HEK293T (cell line): ENCODE results near the gene ZNF219.

Source experiments
- CTCF ChIA-PET: fragments of 350-600 bp; formaldehyde crosslinking; extraction: SDS; loops from one replicate; lab custom pipeline; 2021; ENCODE audit warnings: antibody characterized with exemption, inconsistent platforms; lab: Yijun Ruan, JAX
- POLR2A ChIA-PET: fragments of 350-600 bp; formaldehyde crosslinking; extraction: SDS; loops from one replicate; lab custom pipeline; 2020; ENCODE audit warnings: antibody characterized with exemption, inconsistent platforms; lab: Yijun Ruan, JAX
- DNase-seq: peaks from one replicate; pipeline ENCODE4 v3.0.0; 2012; ENCODE audit warnings: mixed read lengths; ENCODE audit errors: extremely low spot score
- ARNT ChIP-seq: fragments of 450-650 bp; IDR thresholded peaks from 2 replicates; pipeline ENCODE4 v1.6.1; 2017; ENCODE audit warnings: mild to moderate bottlenecking
- BHLHE40 ChIP-seq: fragments of 450-650 bp; IDR thresholded peaks from 2 replicates; pipeline ENCODE4 v1.6.1; 2016; ENCODE audit warnings: mild to moderate bottlenecking, moderate library complexity, borderline replicate concordance
- CTBP1 ChIP-seq: fragments of 450-650 bp; IDR thresholded peaks from 2 replicates; pipeline ENCODE4 v1.6.1; 2016; ENCODE audit warnings: borderline replicate concordance
- ELF4 ChIP-seq: fragments of 450-650 bp; IDR thresholded peaks from 2 replicates; pipeline ENCODE4 v1.6.1; 2017; ENCODE audit warnings: antibody characterized with exemption
- FOXA1 ChIP-seq: fragments of 450-650 bp; IDR thresholded peaks from 2 replicates; pipeline ENCODE4 v1.6.1; 2016; ENCODE audit warnings: mild to moderate bottlenecking
- FOXK2 ChIP-seq: fragments of 450-650 bp; IDR thresholded peaks from 2 replicates; pipeline ENCODE4 v1.6.1; 2016; ENCODE audit warnings: mild to moderate bottlenecking
- FOXM1 ChIP-seq: fragments of 450-650 bp; IDR thresholded peaks from 2 replicates; pipeline ENCODE4 v1.6.1; 2017; ENCODE audit warnings: mild to moderate bottlenecking, borderline replicate concordance
- HDGF ChIP-seq: fragments of 450-650 bp; IDR thresholded peaks from 2 replicates; pipeline ENCODE4 v1.6.1; 2017; ENCODE audit warnings: antibody characterized with exemption, borderline replicate concordance
- L3MBTL2 ChIP-seq: fragments of 450-650 bp; conservative IDR thresholded peaks from 2 replicates; pipeline ENCODE4 v1.6.1; 2016; ENCODE audit warnings: mild to moderate bottlenecking
- LEF1 ChIP-seq: fragments of 450-650 bp; IDR thresholded peaks from 2 replicates; pipeline ENCODE4 v1.6.1; 2017; ENCODE audit warnings: mild to moderate bottlenecking, borderline replicate concordance
- NFRKB ChIP-seq: fragments of 450-650 bp; IDR thresholded peaks from 2 replicates; pipeline ENCODE4 v1.6.1; 2016; ENCODE audit warnings: mild to moderate bottlenecking, moderate library complexity
- PKNOX1 ChIP-seq: fragments of 450-650 bp; IDR thresholded peaks from 2 replicates; pipeline ENCODE4 v1.6.1; 2016
- SP1 ChIP-seq: fragments of 450-650 bp; IDR thresholded peaks from 2 replicates; pipeline ENCODE4 v1.6.1; 2017
- SUZ12 ChIP-seq: fragments of 450-650 bp; IDR thresholded peaks from 2 replicates; pipeline ENCODE4 v1.6.1; 2016; ENCODE audit warnings: mild to moderate bottlenecking
- TARDBP ChIP-seq: fragments of 450-650 bp; IDR thresholded peaks from 2 replicates; pipeline ENCODE4 v1.6.1; 2016
- ZNF384 ChIP-seq: fragments of 450-650 bp; IDR thresholded peaks from 2 replicates; pipeline ENCODE4 v1.6.1; 2016

The ZNF219 gene

GRCh38 chr14:21098076-21098891 is at the start of gene ZNF219:
ZNF219 (minus strand) TSS chr14:21098655; CDS start chr14:21093591, 5,064 bp downstream.
- POLR2A ChIA-PET: interaction anchor here (0.5 to 3.7 kb wide), 2 partner anchors 27 to 141 kb away, joined by 3 to 33 read pairs; partner anchors contain the start of gene ARHGEF40
- no peak for DNase-seq
- CTCF ChIA-PET: interaction anchor here (6.2 to 6.8 kb wide), 2 partner anchors 6 to 31 kb away, joined by 58 to 68 read pairs; no protein-coding TSS in a partner anchor
- TF ChIP-seq TARDBP (no peak), SUZ12 (no peak), L3MBTL2 (no peak), BHLHE40 (no peak), LEF1 (no peak), ZNF384 (no peak), FOXA1 (no peak)

DNA sequence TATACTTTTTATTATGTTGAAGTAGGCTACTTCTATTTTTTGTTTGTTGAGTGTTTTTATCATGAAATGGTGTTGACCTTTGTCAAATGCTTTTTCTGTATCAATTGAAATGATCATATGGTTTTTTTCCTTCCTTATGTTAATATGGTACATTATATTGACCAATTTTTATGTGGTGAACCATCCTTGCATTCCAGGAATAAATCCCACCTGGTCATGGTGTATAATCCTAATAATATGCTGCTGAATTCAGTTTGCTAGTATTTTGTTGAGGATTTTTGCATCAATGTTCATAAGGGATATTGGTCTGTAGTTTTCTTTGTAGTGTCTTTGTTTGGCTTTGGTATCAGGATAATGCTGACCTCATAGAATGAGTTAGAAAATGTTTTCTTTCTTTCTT is 47.0 kb upstream of the ZNF219 start:
- no peak for TF ChIP-seq NFRKB
- no peak for TF ChIP-seq SP1
- TF ChIP-seq SUZ12: no peak
- TF ChIP-seq TARDBP: no peak
- no peak for DNase-seq
- CTCF ChIA-PET: no interaction called here
- POLR2A ChIA-PET: no interaction called here

GRCh38 chr14:21142357-21142756 is 43.9 kb upstream of the ZNF219 start:
- ChIA-PET POLR2A (no interaction called here), CTCF (interaction anchor here (0.8 kb wide), 1 partner anchor 47 kb away, joined by 4 read pairs; no protein-coding TSS in a partner anchor)
- TF ChIP-seq FOXM1 (no peak), L3MBTL2 (no peak), SP1 (no peak), ARNT (no peak), FOXK2 (no peak), PKNOX1 (no peak), ELF4 (no peak), LEF1 (no peak), CTBP1 (no peak), TARDBP (no peak), NFRKB (no peak), HDGF (no peak), SUZ12 (no peak), BHLHE40 (no peak), FOXA1 (no peak), ZNF384 (no peak)
- DNase-seq: no peak

- CTCF ChIA-PET: interaction anchor here (0.9 to 1.2 kb wide), 7 partner anchors 10 to 121 kb away, joined by 3 to 5 read pairs (median 3); no protein-coding TSS in a partner anchor
- TF ChIP-seq FOXM1 (no peak), BHLHE40 (no peak), LEF1 (no peak), CTBP1 (no peak), FOXK2 (no peak), HDGF (no peak), L3MBTL2 (no peak), ZNF384 (no peak), ARNT (no peak), PKNOX1 (no peak), FOXA1 (no peak), TARDBP (no peak), SP1 (no peak), ELF4 (no peak)
- peak; percentile 26 for DNase-seq
- POLR2A ChIA-PET: no interaction called here
These were observed 37.6 kb upstream of the ZNF219 start for GRCh38 chr14:21136024-21136423.

GRCh38 chr14:21133901-21134300 is 35.4 kb upstream of the ZNF219 start:
- ChIA-PET POLR2A (no interaction called here), CTCF (no interaction called here)
- DNase-seq: no peak
- TF ChIP-seq HDGF: no peak
- no peak for TF ChIP-seq TARDBP
- TF ChIP-seq PKNOX1: no peak
- no peak for TF ChIP-seq FOXA1
- TF ChIP-seq CTBP1: no peak
- TF ChIP-seq FOXK2: no peak
- no peak for TF ChIP-seq SP1
- no peak for TF ChIP-seq FOXM1
- no peak for TF ChIP-seq L3MBTL2
- no peak for TF ChIP-seq LEF1
- no peak for TF ChIP-seq ZNF384
- no peak for TF ChIP-seq NFRKB
- no peak for TF ChIP-seq ARNT
- no peak for TF ChIP-seq SUZ12
- TF ChIP-seq BHLHE40: no peak
- TF ChIP-seq ELF4: no peak

DNA sequence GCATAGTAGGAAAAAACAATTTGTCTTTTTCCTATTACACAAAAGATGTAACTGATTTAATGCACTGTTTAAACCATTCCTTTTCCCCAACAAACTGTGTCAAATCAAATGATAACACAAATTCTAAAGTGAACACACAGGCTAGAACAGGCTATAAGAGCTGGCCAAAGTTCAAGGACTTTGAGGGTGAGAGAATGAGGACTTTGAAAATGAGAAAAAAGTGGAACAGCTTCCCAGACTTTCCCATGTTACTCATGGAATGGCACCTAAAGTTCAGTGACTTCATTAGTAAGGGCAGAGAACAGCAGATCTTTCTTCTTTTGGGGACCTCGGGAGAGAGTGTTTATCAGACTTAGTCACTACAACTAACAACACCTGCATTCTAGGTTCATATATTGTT is 25.0 kb upstream of the ZNF219 start:
- CTCF ChIA-PET: interaction anchor here (1.1 kb wide), 1 partner anchor 19 kb away, joined by 4 read pairs; no protein-coding TSS in a partner anchor
- POLR2A ChIA-PET: interaction anchor here (2.0 kb wide), 1 partner anchor 52 kb away, joined by 6 read pairs; no protein-coding TSS in a partner anchor
- DNase-seq: no peak

More for the DNA sequence above, 25.0 kb upstream of the ZNF219 start:
- no peak for TF ChIP-seq ARNT
- TF ChIP-seq SP1: no peak
- no peak for TF ChIP-seq PKNOX1
- TF ChIP-seq HDGF: no peak
- no peak for TF ChIP-seq FOXA1
